Stimulated activated CD8-positive, alpha-beta memory T cell treated with anti-CD3 and anti-CD28 coated beads, Interleukin-12 subunit alpha, Interleukin-12 subunit beta, amount 100 ng/mL, for 24 hours (primary cell): Measurements from ENCODE around the gene BCL2.
"Not testable (repeated sequence)": the region's sequence is repeated elsewhere in the genome, so short reads cannot be mapped to it uniquely, and the experiment has no call there.

ENCODE experiments used
- DNase-seq: peaks from one replicate; pipeline ENCODE4 v3.0.0-alpha.2; 2020; ENCODE audit errors: extremely low read depth

BCL2 gene

DNA sequence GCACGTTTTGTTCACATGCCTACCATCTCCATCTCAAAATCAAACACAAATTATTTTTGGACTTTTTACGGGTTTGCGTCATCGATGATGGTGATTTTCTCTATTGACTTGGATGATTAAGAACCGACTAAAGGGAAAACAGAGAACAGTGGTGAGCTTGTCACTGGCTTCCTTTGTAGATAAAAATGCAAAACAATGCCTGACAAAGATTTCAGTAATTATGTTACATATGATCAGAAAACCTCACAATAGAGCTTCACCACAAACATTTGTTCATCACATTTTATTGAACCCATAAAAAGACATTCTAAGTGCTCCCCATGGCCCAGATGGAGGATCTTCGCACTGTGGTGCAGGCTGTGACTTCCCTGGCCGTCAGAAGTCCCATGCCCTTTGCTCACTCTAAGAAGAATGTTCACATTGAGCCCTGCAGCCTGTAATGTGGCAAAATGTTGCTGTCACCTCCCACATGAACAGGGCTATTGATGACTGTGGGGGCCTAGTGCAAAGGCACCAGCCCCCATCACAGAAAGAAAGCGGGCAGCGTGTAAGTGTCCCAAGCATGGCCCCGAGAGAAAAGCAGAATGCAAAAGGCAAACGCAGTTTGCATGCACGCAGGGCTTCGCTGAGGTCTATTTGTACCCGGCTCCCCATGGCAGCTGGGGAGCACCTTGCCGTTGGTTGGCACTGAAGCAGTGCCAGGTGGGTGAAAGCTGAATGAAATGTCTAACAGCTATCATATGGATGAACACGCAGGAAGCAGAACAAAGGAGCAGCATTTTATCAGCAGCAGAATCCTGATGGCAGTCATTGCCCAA, 60.6 kb downstream of the BCL2 start:
- DNase-seq: no peak

DNA sequence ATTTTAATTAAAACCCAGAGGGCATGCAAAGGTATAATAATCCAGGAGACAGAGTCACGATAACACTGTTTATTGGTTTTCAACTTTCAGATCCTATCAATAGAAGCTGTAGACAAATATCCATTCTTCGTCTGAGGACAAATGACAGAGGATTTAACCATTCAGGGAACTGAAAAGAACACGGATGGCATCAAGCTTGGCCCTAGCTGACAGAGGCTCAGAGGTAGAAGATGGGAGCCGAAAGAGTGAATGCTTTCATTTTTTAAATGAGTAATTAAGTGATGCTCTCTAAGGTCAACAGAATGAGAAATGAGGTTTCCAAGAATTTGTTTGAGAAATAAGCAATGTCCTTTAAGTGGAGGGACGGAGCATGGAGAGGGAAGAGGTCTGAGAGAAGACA, 62.1 kb downstream of the BCL2 start:
- no peak for DNase-seq

DNA sequence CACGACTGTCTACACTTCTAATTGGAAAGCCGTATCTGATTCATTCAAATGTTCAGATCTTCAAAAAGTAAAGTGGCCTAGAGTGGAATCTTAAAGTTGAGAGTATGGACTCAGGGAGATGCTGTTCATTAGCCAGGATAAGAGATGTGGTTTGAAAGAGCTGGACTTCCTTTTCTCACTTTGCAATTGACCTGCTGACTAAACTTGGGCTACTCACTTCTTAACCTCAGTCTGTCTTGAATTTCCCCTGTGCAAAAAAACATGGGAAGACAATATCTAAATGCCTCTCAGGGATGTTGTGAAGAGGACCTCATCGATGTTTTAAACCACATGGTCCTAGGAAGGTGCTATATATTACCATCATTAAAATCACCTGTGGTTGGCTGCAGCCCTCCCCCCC, 64.1 kb downstream of the BCL2 start:
- no peak for DNase-seq

DNA sequence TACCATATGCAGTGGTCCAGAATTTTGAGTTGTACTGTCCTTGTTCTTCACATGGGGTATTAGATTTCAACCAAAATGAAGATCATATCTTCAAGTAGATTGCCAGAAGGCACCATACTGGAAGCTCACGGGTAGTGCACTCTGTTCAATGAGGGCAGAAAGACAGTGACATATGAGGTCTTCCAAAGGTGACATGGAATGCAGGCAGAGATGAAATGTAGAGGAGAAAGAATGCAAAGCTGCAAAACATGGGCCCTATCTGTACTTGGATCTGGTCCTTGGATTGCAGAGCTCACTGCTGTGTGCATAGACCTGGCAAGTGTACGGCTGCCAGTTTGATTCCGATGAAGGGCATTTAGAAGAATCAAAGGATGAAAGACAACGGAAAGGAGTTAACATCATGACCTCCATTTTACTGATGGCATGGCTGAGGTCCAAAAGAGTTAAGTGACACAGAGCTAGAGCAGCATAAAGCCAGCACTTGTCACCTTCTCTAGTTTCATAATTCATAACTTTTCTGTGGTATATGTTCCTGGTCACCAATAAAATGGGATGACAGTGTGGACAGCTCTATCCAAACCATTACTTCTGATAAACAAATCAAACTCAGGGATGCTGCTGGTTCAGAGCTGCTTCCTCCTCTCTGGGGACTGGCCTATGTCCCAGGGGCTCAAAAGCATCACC, 64.7 kb downstream of the BCL2 start:
- DNase-seq: no peak

DNA sequence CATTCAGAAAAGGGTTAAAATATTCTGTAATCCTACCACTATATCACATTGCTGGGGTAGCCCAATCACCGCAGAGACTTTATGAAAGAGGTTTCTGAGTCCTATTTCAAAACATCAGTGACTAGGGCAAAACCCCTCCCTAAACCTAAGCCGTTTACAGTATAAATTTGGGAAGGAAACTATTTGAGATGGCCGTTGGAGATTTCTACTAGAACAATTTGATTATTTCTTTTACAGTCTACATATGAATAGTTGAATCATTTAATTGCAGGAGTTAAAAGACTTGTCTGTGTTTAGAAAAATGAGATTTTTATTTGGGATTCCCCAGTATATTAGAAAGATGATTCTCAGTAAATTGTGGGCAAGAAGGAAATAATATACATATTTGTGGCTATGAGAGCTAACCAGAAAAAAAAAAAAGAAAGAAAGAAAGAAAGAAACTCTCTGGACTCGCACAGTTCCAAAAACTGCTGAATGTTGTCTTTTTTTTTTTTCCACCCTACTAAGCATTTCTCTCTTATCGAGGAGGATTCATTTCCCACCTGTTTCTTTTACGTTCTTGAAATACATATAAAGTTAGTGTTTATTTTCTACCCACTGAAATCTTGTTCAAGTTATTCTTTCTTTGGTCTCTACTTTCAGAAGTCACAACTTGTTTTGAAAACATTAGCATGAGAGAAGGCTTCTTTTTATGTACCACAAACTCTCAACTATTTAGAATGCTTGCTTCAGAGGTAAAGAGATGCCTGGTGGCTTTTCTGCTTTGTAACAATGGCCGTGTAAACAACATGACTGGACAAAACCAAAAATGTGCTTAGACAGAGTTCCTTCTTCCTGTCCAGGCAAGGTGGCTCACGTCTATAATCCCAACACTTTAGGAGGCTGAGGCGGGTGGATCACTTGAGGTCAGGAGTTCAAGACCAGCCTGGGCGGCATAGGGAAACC, 65.9 kb downstream of the BCL2 start:
- no peak for DNase-seq

GRCh38 chr18:63253014-63253413, 66.6 kb downstream of the BCL2 start:
- DNase-seq: no peak

- DNase-seq: no peak
Observed at GRCh38 chr18:63249771-63250170, 69.8 kb downstream of the BCL2 start.

- DNase-seq: no peak
Observed at GRCh38 chr18:63247926-63248325, 71.6 kb downstream of the BCL2 start.

DNA sequence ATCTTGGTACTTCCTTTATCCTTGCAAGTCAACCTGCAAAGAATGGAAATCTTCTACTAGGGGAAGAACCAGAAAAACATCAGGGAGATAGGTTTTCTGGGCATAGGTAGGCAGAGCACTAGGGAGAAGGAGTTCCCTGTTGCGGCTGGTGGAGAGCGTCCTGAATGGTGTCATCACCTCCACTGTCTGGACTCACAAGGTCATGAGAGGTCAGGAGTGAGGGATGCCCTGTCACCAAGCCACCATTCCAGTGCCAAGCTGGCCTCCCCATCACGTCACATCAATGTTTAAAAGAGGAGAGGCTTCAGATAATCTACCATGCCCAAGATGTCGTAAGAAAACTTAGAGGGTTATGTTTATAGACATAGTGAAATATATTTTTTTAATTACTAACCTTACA, 72.1 kb downstream of the BCL2 start:
- DNase-seq: no peak

- no peak for DNase-seq
Observed at GRCh38 chr18:63245600-63245999, 74.0 kb downstream of the BCL2 start.

- DNase-seq: no peak
Observed at GRCh38 chr18:63244607-63245006, 75.0 kb downstream of the BCL2 start.

DNA sequence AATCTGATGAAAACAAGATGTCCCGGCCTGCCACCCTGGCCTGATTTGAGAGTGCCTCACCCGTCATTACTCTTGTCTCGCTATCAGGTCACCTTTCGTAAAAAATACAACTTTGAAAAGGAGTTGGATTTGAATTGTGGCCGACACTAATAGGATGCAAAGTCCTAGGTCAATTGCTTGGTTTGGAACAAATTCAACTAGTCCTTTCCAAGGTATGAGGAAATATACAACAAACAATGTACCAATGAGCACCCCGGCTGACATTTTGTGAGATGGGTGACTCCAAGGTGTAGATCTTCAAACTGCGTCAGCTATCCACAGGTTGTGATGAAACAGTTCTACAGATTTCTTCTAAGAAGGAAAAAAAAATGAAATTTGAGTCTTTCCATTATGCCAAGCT, 77.8 kb downstream of the BCL2 start:
- no peak for DNase-seq

- DNase-seq: no peak
Observed at GRCh38 chr18:63241317-63241712, 78.3 kb downstream of the BCL2 start.

DNA sequence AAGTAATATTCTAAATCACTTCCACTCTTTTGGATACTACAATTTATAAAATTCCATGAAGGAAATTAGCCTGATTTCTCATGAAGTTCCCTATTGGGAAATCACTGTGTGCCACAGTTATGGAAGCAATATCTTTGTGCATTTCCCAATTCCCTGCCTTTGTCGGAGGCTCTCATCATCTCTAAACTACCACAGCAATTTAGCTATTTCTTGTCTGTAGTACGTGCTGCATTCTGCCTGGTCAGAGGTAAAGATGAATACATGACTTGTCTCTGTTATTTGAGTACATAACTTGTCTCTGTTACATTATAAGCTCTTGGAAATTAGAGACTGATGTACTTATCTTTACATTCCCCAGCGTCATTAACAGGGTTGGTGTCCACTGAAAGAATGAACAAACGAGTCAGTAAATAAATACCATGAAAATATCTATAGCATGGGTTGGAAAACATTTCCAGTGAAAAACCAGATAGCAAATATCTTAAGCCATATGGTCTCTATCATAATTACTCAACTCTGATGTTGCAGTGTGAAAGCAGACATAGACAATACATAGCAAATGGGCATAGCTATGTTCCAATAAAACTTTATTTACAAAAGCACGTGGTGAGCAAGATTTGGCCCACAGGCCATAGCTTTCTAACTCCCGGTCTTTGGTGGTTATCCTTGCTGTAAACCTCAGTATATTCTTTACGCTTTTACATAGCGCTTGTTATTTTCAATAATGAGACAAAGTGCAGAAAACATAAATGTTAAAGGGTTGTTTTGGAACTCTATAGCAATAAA, 78.8 kb downstream of the BCL2 start:
- DNase-seq: no peak

DNA sequence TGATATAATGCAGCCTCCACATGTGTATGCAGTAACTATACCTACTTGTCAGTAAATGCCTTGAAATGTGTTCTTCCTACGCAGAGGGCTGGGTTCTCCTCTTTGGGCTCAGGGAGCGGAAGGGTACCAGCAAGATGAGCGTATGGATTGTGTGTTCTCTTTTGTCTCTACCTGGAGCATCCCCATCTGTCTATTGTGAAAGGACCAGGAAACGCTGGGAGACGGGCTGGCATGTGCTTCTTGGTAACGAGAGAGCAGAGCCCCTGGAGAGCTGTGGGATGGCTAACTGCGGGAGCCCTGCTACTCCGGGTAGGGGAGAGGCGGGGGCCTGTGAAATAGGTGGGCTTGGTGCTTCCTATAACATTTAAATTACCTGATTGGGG, 80.9 kb downstream of the BCL2 start:
- no peak for DNase-seq

- no peak for DNase-seq
Observed at GRCh38 chr18:63237881-63238692, 81.5 kb downstream of the BCL2 start.

DNA sequence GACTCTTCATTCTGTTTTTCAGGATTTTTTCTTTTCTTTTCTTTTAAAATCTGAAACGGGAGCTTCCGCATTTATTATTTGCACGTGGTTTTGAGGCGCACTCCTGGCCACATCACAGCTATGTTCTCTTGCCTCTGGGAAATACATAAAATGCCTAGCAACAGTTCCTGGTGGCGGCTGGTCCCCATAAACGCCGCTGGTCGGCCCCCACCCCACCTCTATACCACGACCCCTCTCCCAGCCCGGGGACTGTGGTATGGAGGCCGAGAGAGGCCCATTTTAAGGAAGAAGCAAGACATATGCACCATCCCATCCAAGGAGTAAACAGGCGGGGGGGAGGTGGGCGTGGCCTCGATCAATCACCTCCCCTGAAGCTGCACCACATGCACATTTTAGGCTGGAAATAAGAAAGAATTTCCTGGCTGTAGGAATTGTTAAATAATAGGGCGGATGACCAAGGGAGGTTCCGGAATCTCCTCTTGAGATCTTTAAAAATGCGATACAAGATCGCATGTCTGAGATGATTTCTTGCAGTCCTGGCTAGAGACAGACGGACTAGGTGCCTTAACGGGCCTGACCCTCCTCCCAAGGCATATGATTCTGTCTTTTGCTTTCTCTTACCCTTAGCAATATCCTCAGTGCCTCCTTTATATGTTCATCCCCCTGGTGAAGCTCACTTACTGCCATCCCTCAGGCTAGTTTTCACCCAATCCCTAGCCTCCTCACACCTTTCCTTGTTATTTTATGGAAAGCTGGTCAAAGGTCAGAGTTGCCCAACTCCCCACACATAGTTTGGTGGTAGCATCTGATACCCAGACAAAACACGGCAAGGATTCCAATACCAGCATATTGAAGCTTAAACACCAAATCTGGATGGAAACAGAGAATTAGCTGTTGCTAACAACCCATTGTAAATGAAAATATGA, 82.4 kb downstream of the BCL2 start:
- DNase-seq: no peak

DNA sequence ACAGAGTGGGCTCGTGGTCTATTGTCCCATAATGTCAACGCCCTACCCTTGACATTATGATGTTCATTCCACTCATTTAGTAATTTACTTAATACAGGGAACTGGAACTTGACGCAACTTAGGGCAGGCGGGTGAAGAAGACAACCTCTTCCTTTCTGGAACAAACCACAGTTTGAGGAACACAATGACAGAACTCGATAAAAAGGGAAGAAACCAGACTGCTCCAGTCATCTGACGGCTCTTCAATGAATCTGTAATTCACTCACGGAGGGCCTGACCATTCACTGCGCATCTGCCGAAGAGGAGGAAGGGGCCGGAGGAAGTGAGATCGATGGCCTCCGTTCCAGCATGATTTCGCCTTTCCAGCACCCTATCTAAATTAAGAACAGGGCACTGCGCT, 83.2 kb downstream of the BCL2 start:
- no peak for DNase-seq

GRCh38 chr18:63235920-63236319, 83.6 kb downstream of the BCL2 start:
- DNase-seq: not testable (repeated sequence)

DNA sequence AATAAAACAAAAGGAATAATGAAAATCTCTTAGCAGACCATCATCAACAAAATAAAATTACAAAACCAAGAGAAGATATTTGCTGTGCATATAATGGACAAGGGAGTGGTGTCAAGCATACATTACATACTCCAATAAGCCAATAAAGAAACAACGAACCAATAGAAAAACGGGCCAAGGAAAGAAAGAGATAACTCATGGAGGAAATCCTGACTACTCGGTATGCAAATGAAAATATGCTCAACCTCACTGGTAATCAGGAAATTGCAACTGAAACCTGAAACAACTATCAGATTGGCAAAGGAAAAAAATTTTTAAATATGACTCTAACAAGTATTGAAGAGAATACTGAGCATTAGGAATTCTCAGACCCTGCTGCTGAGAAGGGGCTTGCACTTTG, 84.7 kb downstream of the BCL2 start:
- no peak for DNase-seq
